ENCODE results near the gene CDC42SE2.
"Not testable (repeated sequence)": the region's sequence is repeated elsewhere in the genome, so short reads cannot be mapped to it uniquely, and the experiment has no call there.

The CDC42SE2 gene

DNA sequence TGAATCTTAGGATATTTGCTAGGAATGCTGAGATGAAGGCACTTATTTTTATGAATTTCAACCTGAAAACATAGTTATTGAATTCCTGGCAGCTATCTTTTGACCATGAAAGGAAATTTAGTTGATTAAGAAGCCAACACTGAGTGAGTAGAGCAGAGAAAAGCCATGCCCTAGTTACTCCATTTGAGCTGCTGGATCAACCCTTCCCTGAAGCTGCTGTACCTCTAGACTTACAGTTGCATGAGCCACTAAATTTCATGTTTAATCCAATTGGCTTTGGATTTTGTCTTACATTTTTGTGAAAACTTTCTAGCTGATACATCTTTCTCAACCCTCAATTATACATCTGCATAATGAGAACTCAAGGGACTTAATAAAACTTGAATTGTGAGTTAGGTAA, 54.6 kb downstream of the CDC42SE2 start:
- DNase-seq (ENCODE audit: low read depth) = no peak

- no peak for DNase-seq (ENCODE audit: low read depth)
These were observed 57.2 kb downstream of the CDC42SE2 start for GRCh38 chr5:131321066-131321465.

- no peak for DNase-seq (ENCODE audit: low read depth)
These were observed 59.1 kb downstream of the CDC42SE2 start for GRCh38 chr5:131322926-131323325.

- DNase-seq (ENCODE audit: low read depth) = no peak
These were observed 59.5 kb downstream of the CDC42SE2 start for GRCh38 chr5:131323378-131323777.

- DNase-seq (ENCODE audit: low read depth) = no peak
These were observed 60.5 kb downstream of the CDC42SE2 start for GRCh38 chr5:131324303-131324702.

DNA sequence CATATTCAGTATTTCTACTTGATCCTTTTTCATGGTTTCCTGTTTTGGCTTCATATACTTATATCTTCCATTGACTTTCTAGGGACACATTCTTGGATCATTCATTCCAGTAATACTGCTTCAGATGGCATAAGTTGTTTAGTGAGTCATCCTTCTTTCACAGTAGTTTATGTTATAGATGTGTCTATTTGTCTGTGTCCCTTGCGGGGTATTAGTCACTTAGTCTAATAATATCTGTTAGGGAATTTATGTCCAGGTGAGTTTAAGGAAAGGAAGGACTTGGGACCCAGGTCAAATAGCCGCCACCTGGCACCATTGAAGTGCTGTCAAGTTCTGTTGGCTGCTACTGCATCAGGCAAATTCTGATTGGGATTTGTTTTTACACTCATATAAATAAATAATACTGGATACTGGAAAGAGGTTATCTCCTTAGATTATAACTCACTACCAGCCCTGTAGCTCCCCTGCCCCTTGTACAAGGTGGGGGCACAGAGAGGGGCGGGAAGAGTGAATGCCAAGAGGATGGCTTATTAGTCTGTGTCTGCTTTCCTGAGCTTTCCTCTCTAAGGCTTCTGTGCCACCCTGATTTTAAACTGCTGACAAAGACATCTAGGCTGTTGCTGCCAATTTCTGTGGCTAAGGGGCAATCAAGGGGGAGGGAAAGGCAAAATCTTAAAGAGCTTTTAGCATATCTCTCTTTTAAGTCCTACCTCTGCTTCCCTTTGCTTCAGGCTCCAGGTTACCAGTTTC, 64.9 kb downstream of the CDC42SE2 start:
- peak; percentile 76 for DNase-seq (ENCODE audit: low read depth)

DNA sequence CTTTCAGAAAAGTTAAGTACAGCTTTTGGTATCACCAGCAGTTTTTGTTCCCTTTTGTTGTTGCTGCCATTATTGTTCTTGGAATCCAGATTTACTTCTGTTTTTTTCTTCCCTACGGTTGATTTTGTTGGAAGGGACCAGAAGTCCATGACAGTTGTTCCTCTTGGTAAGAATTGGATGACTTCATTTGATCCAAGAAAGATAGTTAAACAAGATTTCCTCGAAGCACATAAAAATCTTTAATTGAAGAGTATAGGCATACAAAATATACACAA, 65.4 kb downstream of the CDC42SE2 start:
- DNase-seq (ENCODE audit: low read depth) = no peak

DNA sequence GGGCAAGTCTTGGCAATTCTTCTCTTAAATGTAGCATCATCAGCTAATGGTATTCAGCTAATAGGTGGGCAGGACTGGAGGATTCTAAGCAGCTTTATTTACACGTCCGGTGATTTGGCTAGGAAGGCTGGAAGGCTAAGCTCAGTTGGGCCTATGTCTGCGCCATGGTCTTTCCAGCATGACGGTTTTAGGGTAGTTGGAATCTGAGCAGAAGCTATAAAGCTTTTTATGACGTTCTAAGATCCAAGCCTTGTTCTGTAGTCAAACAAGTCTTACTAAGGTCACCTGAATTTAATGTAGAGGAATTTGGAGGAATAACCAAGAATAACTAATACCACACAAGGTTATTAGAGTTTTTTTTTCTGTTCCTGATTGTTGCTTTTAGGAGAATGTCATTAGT, 66.2 kb downstream of the CDC42SE2 start:
- no peak for DNase-seq (ENCODE audit: low read depth)

DNA sequence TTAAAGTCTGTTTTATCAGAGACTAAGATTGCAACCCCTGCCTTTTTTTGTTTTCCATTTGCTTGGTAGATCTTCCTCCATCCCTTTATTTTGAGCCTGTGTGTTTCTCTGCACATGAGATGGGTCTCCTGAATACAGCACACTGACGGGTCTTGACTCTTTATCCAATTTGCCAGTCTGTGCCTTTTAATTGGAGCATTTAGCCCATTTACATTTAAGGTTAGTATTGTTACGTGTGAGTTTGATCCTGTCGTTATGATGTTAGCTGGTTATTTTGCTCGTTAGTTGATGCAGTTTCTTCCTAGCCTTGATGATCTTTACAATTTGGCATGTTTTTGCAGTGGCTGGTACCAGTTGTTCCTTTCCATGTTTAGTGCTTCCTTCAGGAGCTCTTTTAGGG, 71.9 kb downstream of the CDC42SE2 start:
- DNase-seq (ENCODE audit: low read depth) = not testable (repeated sequence)

GRCh38 chr5:131336801-131337200, 72.9 kb downstream of the CDC42SE2 start:
- DNase-seq (ENCODE audit: low read depth) = not testable (repeated sequence)

DNA sequence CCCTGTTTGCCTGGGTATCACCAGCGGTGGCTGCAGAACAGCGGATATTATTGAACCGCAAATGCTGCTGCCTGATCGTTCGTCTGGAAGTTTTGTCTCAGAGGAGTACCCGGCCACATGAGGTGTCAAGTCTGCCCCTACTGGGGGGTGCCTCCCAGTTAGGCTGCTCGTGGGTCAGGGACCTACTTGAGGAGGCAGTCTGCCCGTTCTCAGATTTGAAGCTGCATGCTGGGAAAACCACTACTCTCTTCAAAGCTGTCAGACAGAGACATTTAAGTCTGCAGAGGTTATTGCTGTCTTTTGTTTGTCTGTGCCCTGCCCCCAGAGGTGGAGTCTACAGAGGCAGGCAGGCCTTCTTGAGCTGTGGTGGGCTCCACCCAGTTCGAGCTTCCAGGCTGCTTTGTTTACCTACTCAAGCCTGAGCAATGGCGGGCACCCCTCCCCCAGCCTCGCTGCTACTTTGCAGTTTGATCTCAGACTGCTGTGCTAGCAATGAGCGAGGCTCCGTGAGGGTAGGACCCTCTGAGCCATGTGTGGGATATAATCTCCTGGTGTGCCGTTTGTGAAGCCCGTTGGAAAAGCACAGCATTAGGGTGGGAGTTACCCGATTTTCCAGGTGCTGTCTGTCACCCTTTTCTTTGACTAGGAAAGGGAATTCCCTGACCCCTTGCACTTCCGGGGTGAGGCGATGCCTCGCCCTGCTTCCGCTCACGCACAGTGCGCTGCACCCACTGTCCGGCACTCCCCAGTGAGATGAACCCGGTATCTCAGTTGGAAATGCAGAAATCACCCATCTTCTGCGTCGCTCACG, 73.6 kb downstream of the CDC42SE2 start:
- DNase-seq (ENCODE audit: low read depth) = not testable (repeated sequence)

GRCh38 chr5:131338051-131338453, 74.2 kb downstream of the CDC42SE2 start:
- DNase-seq (ENCODE audit: low read depth) = no peak

- DNase-seq (ENCODE audit: low read depth) = not testable (repeated sequence)
These were observed 80.4 kb downstream of the CDC42SE2 start for GRCh38 chr5:131344288-131344687.

DNA sequence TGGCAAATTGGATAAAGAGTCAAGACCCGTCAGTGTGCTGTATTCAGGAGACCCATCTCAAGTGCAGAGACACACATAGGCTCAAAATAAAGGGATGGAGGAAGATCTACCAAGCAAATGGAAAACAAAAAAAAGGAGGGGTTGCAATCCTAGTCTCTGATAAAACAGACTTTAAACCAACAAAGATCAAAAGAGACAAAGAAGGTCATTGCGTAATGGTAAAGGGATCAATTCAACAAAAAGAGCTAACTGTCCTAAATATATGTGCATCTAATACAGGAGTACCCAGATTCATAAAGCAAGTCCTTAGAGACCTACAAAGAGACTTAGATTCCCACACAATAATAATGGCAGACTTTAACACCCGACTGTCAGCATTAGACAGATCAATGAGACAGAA, 82.4 kb downstream of the CDC42SE2 start:
- DNase-seq (ENCODE audit: low read depth) = not testable (repeated sequence)

- no peak for DNase-seq (ENCODE audit: low read depth)
These were observed 90.1 kb downstream of the CDC42SE2 start for GRCh38 chr5:131353991-131354390.

DNA sequence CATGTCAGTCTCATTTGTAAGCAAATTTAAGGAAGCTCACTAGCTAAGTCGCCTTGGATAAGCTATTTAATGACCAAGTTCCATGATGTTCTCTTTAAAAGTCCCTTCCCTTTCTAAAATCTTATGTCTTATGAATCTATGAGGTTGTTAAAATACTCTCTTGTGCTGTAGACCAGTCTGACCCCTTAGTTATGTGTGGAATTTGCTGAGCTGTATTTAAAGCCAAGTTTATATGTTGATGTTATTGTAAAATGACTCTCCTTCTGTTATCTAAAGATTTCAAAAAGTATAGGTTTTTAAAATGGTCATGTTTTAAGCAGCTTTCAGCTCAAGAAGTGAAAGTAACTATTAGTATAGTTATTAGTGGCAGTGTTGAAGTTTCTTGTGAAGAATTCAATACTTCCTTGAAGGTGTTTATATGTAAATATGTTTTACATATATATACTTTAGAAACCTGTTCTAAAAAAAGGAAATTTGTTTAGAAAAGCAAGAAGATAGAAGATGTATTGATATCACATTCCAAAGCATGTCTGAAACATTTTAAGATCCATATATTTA, 92.2 kb downstream of the CDC42SE2 start:
- DNase-seq (ENCODE audit: low read depth) = peak; percentile 75

- DNase-seq (ENCODE audit: low read depth) = no peak
These were observed 92.8 kb downstream of the CDC42SE2 start for GRCh38 chr5:131356619-131357018.

GRCh38 chr5:131357739-131358561, 94.1 kb downstream of the CDC42SE2 start:
- DNase-seq (ENCODE audit: low read depth) = peak; percentile 47

GRCh38 chr5:131361677-131362315, 97.9 kb downstream of the CDC42SE2 start:
- DNase-seq (ENCODE audit: low read depth) = no peak

DNA sequence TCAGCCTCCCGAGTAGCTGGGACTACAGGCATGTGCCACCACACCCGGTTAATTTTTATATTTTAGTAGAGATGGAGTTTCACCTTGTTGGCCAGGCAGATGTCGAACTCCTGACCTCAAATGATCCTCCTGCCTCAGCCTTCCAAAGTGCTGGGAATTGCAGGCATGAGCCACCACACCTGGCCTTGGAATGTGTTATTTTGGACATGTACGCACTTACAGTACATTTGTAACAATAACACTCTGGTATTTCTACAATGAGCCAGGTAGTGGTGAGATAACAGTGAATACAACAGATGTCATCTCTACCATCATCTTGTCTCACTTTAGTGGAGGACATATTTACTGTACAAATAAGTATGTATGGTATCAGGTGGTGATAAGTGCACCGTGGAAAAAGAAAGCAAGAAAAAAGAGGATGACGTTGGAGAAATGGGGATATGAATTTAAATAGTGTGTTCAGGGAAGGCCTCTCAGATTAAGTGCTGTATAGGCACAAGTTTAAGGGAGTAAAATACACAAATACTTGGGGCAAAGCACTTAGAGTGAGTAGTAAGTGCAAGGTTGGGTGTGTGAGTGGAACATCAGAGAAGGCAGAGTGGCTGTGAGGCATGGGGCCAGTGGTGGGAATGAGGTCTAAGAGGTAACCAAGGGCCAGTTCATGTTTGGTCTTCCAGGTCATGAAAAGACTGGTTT, 100.1 kb downstream of the CDC42SE2 start:
- DNase-seq (ENCODE audit: low read depth) = no peak

DNA sequence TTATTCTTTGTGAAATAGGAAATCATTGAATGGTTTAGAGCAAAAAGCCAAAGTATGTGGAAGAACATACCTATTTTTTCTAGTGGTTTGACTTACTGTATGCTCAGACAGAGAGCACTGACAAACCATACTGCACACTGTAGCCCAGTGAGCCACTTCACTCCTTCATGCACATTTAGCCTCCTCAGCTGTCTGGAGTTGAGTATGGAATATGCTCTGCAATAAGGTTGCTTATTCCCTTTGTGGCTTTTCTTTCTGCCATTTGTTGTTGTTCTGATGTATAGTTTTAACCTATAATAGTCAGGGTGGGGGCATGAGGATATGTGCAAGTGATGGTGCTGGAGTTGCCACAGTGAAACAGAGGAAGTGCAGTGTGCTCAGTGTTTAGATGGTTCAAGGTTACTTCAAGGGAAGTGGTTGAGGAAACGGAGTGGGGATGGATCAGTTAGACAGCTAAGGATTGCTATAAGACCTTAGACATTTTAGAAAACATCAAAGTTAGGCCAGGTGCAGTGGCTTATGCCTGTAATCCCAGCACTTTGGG, 100.7 kb downstream of the CDC42SE2 start:
- no peak for DNase-seq (ENCODE audit: low read depth)
